ENCODE results near the gene SLC9C1.

Gene SLC9C1

DNA sequence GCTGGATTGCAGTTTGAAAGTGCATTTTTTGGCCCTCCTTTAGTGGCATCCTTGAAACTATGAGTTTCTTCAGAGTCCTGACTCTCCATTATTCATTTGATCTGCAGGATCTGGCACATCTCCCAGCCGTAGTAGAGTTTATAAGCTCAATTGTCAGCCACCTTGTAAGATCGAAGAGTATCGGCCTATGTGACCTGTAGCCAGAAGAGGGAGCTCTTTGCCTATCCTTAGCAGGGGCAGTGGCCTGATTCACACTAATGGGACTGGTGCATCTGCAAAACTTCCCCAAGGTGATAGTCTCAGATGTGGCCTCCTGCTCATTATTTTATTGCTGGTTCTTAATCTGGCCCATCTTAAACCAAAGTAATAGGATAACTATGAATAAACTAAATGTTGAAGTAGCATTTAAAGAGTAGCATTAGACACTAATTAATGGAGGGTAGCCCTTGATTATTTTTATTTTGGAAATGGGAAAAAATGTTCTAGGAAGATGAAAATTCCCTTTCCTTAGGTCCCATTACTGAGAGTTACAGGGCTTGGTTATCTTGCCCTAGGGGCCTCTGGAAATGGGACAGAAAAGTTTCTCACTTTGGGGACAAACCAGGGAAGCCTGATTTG, 182.1 kb downstream of the SLC9C1 start:
- peak; percentile 65 for DNase-seq (ENCODE audit: low spot score)
- in situ Hi-C loops (cut with MboI; ENCODE audit: low pct_unique_long_range_greater_than_20kb, low sequenced_read_pairs, unreplicated experiment): loop anchor here (5.0 to 25.0 kb wide), 2 partner anchors 405 to 875 kb away; partner anchors contain the start of genes CD200R1 and GTPBP8
- TF ChIP-seq, protein P1, sequence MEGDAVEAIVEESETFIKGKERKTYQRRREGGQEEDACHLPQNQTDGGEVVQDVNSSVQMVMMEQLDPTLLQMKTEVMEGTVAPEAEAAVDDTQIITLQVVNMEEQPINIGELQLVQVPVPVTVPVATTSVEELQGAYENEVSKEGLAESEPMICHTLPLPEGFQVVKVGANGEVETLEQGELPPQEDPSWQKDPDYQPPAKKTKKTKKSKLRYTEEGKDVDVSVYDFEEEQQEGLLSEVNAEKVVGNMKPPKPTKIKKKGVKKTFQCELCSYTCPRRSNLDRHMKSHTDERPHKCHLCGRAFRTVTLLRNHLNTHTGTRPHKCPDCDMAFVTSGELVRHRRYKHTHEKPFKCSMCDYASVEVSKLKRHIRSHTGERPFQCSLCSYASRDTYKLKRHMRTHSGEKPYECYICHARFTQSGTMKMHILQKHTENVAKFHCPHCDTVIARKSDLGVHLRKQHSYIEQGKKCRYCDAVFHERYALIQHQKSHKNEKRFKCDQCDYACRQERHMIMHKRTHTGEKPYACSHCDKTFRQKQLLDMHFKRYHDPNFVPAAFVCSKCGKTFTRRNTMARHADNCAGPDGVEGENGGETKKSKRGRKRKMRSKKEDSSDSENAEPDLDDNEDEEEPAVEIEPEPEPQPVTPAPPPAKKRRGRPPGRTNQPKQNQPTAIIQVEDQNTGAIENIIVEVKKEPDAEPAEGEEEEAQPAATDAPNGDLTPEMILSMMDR (IDR thresholded peaks at IDR 0.05; ENCODE audit: extremely low read depth, insufficient read depth, missing control alignments): peak; percentile 82

DNA sequence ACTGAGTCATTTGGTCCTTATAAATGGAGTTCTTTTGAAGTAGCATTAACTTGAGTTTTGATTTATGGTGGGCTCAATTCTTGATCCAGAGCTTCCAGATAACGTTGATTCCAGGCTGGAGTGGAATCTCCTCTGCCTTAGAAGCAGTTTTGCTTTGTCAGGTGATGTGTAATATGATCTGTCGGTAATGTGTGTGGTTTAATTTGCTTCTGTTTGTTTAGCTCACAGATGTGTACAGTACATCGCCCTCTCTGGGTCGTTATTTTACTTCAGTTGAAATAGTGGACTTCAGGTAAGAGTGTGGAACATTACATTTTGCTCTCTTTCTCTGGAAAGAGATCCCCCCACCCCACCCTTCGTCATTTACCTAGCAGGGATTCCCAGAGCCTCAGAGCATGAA, 184.7 kb downstream of the SLC9C1 start:
- in situ Hi-C loops (cut with MboI; ENCODE audit: low pct_unique_long_range_greater_than_20kb, low sequenced_read_pairs, unreplicated experiment): loop anchor here (25.0 kb wide), 1 partner anchor 878 kb away; the partner anchor contains the start of genes CD200R1 and GTPBP8
- no peak for DNase-seq (ENCODE audit: low spot score)
- TF ChIP-seq, protein P1 (IDR thresholded peaks at IDR 0.05; ENCODE audit: extremely low read depth, insufficient read depth, missing control alignments): no peak

DNA sequence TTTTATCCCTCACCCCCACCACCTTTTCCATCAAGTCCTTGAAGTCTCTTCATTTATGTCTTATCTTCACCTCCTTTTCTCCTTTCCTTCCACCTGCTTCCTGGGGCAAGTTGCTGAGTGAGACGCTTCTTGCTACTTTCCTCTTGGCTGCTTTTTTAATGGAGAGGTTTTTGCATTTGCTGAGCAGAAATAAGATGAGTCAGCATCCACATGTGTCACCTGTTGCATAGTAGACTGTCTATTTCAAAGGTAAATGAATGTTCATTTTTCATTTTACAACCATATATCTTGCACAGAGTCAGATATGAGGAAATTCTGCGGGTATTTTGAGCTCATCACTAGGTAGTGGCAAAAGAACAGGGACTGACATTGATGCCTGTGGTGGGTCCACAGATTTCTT, 189.2 kb downstream of the SLC9C1 start:
- TF ChIP-seq, protein P1 (IDR thresholded peaks at IDR 0.05; ENCODE audit: extremely low read depth, insufficient read depth, missing control alignments): no peak
- DNase-seq (ENCODE audit: low spot score): no peak
- in situ Hi-C loops (cut with MboI; ENCODE audit: low pct_unique_long_range_greater_than_20kb, low sequenced_read_pairs, unreplicated experiment): loop anchor here (25.0 kb wide), 1 partner anchor 883 kb away; the partner anchor contains the start of genes CD200R1 and GTPBP8

DNA sequence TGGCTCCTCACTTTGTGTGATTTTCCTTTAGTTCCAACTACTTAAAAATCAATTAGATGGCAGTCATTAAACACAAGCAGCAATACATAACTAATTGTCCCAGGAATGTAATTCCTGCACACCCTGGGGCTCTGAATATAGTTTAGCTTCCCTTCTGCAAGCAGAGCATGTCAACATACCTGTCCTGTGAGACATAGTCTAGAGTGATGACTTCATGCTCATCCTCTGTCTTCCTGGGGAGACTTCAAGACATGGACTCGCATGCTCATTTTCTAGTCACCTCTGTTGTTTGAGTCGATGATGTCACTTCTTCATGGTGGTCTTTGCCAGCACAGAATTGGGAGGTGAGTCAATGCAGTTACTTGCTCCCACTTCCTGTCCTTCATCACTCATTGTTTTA, 192.1 kb downstream of the SLC9C1 start:
- in situ Hi-C loops (cut with MboI; ENCODE audit: low pct_unique_long_range_greater_than_20kb, low sequenced_read_pairs, unreplicated experiment): loop anchor here (25.0 kb wide), 1 partner anchor 885 kb away; the partner anchor contains the start of genes CD200R1 and GTPBP8
- no peak for DNase-seq (ENCODE audit: low spot score)
- TF ChIP-seq, protein P1 (IDR thresholded peaks at IDR 0.05; ENCODE audit: extremely low read depth, insufficient read depth, missing control alignments): no peak

- in situ Hi-C loops (cut with MboI; ENCODE audit: low pct_unique_long_range_greater_than_20kb, low sequenced_read_pairs, unreplicated experiment): no loop called here
- no peak for DNase-seq (ENCODE audit: low spot score)
- TF ChIP-seq, protein P1 (IDR thresholded peaks at IDR 0.05; ENCODE audit: extremely low read depth, insufficient read depth, missing control alignments): no peak
Measured at GRCh38 chr3:112097378-112097777, 196.6 kb downstream of the SLC9C1 start.

- TF ChIP-seq, protein P1 (IDR thresholded peaks at IDR 0.05; ENCODE audit: extremely low read depth, insufficient read depth, missing control alignments): no peak
- in situ Hi-C loops (cut with MboI; ENCODE audit: low pct_unique_long_range_greater_than_20kb, low sequenced_read_pairs, unreplicated experiment): no loop called here
Measured at GRCh38 chr3:112096176-112096575, 197.8 kb downstream of the SLC9C1 start.

More at GRCh38 chr3:112096176-112096575, 197.8 kb downstream of the SLC9C1 start:
- DNase-seq (ENCODE audit: low spot score): no peak

All from GM13977 (cell line).